H1 (cell line): Measurements from ENCODE around the gene ALLC. TPM values are rescaled to one million over a fixed set of nuclear protein-coding genes. Genes with fewer than 3 reads are reported as not detected.
A peak's percentile ranks its signal among the peaks of the same experiment; 100 is the strongest.

Experiments used
- CTCF ChIA-PET: fragments of 300-600 bp; sonication (Branson Sonifier 250); formaldehyde crosslinking; loops from one replicate; lab custom pipeline; 2021; ENCODE audit not compliant: partially characterized antibody; lab: Charles Lee
- POLR2A ChIA-PET: fragments of 300-600 bp; sonication (Branson Sonifier 250); formaldehyde crosslinking; loops from one replicate; lab custom pipeline; 2021; ENCODE audit warnings: inconsistent platforms; ENCODE audit not compliant: partially characterized antibody; lab: Charles Lee
- DNase-seq, 2 experiments: peaks; one replicate each; pipeline versions ENCODE4 v3.0.0 to v3.0.0-alpha.2; 2010 to 2022; ENCODE audit warnings: low spot score in 2 of 2, low read depth in 1 of 2, mixed read lengths in 1 of 2
- FAIRE-seq: peaks from 2 replicates; lab custom pipeline; 2011; peaks lifted over from hg19 to GRCh38; lab: Jason Lieb, UNC
- H2AFZ ChIP-seq: 2 replicates; pipeline ENCODE4 v1.8.1; 2012; ENCODE audit warnings: low read length, inconsistent platforms
- H2AK5ac ChIP-seq: 2 replicates; pipeline ENCODE4 v1.6.1; 2013; ENCODE audit warnings: low read depth, low read length
- H2BK120ac ChIP-seq: replicated peaks from 2 replicates; pipeline ENCODE3; 2013; ENCODE audit warnings: low read depth, low read length, inconsistent platforms
- H2BK12ac ChIP-seq: 2 replicates; pipeline ENCODE4 v1.6.1; 2013; ENCODE audit warnings: low read depth, low read length
- H2BK15ac ChIP-seq: 2 replicates; pipeline ENCODE4 v1.6.1; 2013; ENCODE audit warnings: low read length
- H2BK20ac ChIP-seq: 2 replicates; pipeline ENCODE4 v1.6.1; 2013; ENCODE audit warnings: low read length
- H2BK5ac ChIP-seq: 2 replicates; pipeline ENCODE4 v1.6.1; 2013; ENCODE audit warnings: low read depth, low read length
- H3K14ac ChIP-seq: 2 replicates; pipeline ENCODE4 v1.6.1; 2013; ENCODE audit warnings: inconsistent platforms; ENCODE audit not compliant: insufficient read length
- H3K18ac ChIP-seq: 2 replicates; pipeline ENCODE4 v1.6.1; 2013; ENCODE audit warnings: low read length; ENCODE audit errors: extremely low read depth
- H3K23ac ChIP-seq: 2 replicates; pipeline ENCODE4 v1.6.1; 2013; ENCODE audit warnings: inconsistent platforms; ENCODE audit not compliant: insufficient read length
- H3K23me2 ChIP-seq: 2 replicates; pipeline ENCODE4 v1.6.1; 2013; ENCODE audit warnings: low read depth, low read length
- H3K27ac ChIP-seq: 2 replicates; pipeline ENCODE4 v1.6.1; 2011; ENCODE audit warnings: low read depth, low read length, inconsistent platforms
- H3K27me3 ChIP-seq, 4 experiments: replicated peaks in 1 of 4; 1 replicate in 1 of 4; 2 replicates in 3 of 4; pipeline versions ENCODE4 v1.6.1 to v1.8.1; 2011 to 2013; ENCODE audit warnings: low read length in 3 of 4, mild to moderate bottlenecking in 3 of 4, inconsistent platforms in 2 of 4, mixed read lengths in 2 of 4, moderate library complexity in 1 of 4; ENCODE audit not compliant: control insufficient read depth in 3 of 4, insufficient read depth in 3 of 4; ENCODE audit errors: extremely low read depth in 1 of 4
- H3K36me3 ChIP-seq, 4 experiments: 2 replicates each; pipeline versions ENCODE4 v1.6.1 to v1.8.1; 2011 to 2013; ENCODE audit warnings: mild to moderate bottlenecking in 4 of 4, low read length in 3 of 4, moderate library complexity in 2 of 4, control low read depth in 1 of 4, inconsistent platforms in 1 of 4; ENCODE audit not compliant: insufficient read depth in 4 of 4, control insufficient read depth in 2 of 4
- H3K4ac ChIP-seq: replicated peaks from 2 replicates; pipeline ENCODE3; 2013; ENCODE audit warnings: low read length, low read depth, mixed read lengths, inconsistent platforms; ENCODE audit not compliant: insufficient read length
- H3K4me1 ChIP-seq, 4 experiments: replicated peaks in 1 of 4; 1 replicate in 1 of 4; 2 replicates in 3 of 4; pipeline versions ENCODE4 v1.6.1 to v1.8.1; 2011 to 2013; ENCODE audit warnings: low read length in 3 of 4, inconsistent platforms in 2 of 4, mixed read lengths in 1 of 4; ENCODE audit not compliant: insufficient read depth in 4 of 4, control insufficient read depth in 3 of 4
- H3K4me2 ChIP-seq, 2 experiments: 2 replicates each; pipeline versions ENCODE4 v1.6.1 to v1.8.1; 2011 to 2013; ENCODE audit warnings: low read depth in 2 of 2, low read length in 2 of 2, control low read depth in 1 of 2, inconsistent platforms in 1 of 2, mild to moderate bottlenecking in 1 of 2; ENCODE audit not compliant: insufficient read depth in 1 of 2
- H3K4me3 ChIP-seq, 4 experiments: fragments of 200-600, 300-600 bp in 1 of 4; sonication (generic), shearing (Covaris generic), sonication (Bioruptor Twin) in 1 of 4; 2 replicates each; pipeline versions ENCODE4 v1.5.1 to v1.8.1; 2011 to 2016; ENCODE audit warnings: low read length in 4 of 4, low read depth in 3 of 4, control low read depth in 2 of 4, inconsistent platforms in 2 of 4, mild to moderate bottlenecking in 2 of 4, mixed read lengths in 1 of 4, moderate library complexity in 1 of 4; ENCODE audit not compliant: insufficient read depth in 2 of 4; ENCODE audit errors: extremely low read depth in 1 of 4
- H3K56ac ChIP-seq: replicated peaks from 2 replicates; pipeline ENCODE3; 2013; ENCODE audit warnings: low read depth, mild to moderate bottlenecking, mixed read lengths, low read length, inconsistent platforms; ENCODE audit not compliant: insufficient read length
- H3K79me1 ChIP-seq: 2 replicates; pipeline ENCODE4 v1.6.1; 2013; ENCODE audit warnings: low read depth, low read length, control low read depth
- H3K79me2 ChIP-seq, 2 experiments: 2 replicates each; pipeline versions ENCODE4 v1.6.1 to v1.8.1; 2012 to 2013; ENCODE audit warnings: low read length in 2 of 2, mild to moderate bottlenecking in 2 of 2, inconsistent platforms in 1 of 2; ENCODE audit not compliant: insufficient read depth in 2 of 2, control insufficient read depth in 1 of 2
- H3K9ac ChIP-seq, 4 experiments: replicated peaks in 1 of 4; 1 replicate in 1 of 4; 2 replicates in 3 of 4; pipeline versions ENCODE4 v1.6.1 to v1.8.1; 2011 to 2013; ENCODE audit warnings: low read depth in 3 of 4, low read length in 3 of 4, control low read depth in 2 of 4, mild to moderate bottlenecking in 2 of 4, moderate library complexity in 2 of 4, inconsistent platforms in 1 of 4; ENCODE audit errors: extremely low read depth in 1 of 4
- H3K9me3 ChIP-seq, 2 experiments: 2 replicates each; pipeline versions ENCODE4 v1.6.1 to v1.8.1; 2012 to 2013; ENCODE audit warnings: mild to moderate bottlenecking in 2 of 2, moderate library complexity in 2 of 2, control low read depth in 1 of 2, inconsistent platforms in 1 of 2, low read depth in 1 of 2, low read length in 1 of 2, mixed read lengths in 1 of 2; ENCODE audit not compliant: insufficient read depth in 2 of 2
- H4K20me1 ChIP-seq, 2 experiments: replicated peaks in 1 of 2; 2 replicates each; pipeline versions ENCODE3 to v1.8.1; 2011 to 2013; ENCODE audit warnings: inconsistent platforms in 2 of 2, low read length in 2 of 2, mild to moderate bottlenecking in 1 of 2; ENCODE audit not compliant: insufficient read depth in 2 of 2, control insufficient read depth in 1 of 2
- H4K5ac ChIP-seq: 2 replicates; pipeline ENCODE4 v1.6.1; 2013; ENCODE audit warnings: low read length, low read depth, mixed read lengths, inconsistent platforms; ENCODE audit not compliant: insufficient read length
- H4K8ac ChIP-seq: 2 replicates; pipeline ENCODE4 v1.8.0; 2013; ENCODE audit warnings: mild to moderate bottlenecking, moderate library complexity, low read length, inconsistent platforms; ENCODE audit not compliant: insufficient read depth; ENCODE audit errors: extremely low read depth
- H4K91ac ChIP-seq: replicated peaks from 2 replicates; pipeline ENCODE3; 2013; ENCODE audit warnings: low read length, mixed read lengths, inconsistent platforms; ENCODE audit not compliant: insufficient read length
- ASH2L ChIP-seq: fragments of 200-600, 300-600 bp; sonication (generic); IDR thresholded peaks from one replicate; pipeline ENCODE4 v1.7.1; 2017; ENCODE audit warnings: low read length
- BCL11A ChIP-seq, 2 experiments: IDR thresholded peaks; one replicate each; pipeline ENCODE4 v1.6.1; 2011; ENCODE audit warnings: low read depth in 2 of 2, low read length in 2 of 2, mild to moderate bottlenecking in 2 of 2
- CTBP2 ChIP-seq: IDR thresholded peaks from 2 replicates; pipeline ENCODE4 v1.7.0; 2011; ENCODE audit warnings: borderline replicate concordance, mild to moderate bottlenecking, moderate library complexity, mixed read lengths, low read length; ENCODE audit not compliant: insufficient read depth, insufficient read length
- EP300 ChIP-seq, 2 experiments: IDR thresholded peaks; 1 replicate in 1 of 2; 2 replicates in 1 of 2; pipeline ENCODE4 v1.6.1; 2011 to 2012; ENCODE audit warnings: low read depth in 2 of 2, low read length in 2 of 2, mild to moderate bottlenecking in 2 of 2, borderline replicate concordance in 1 of 2, inconsistent platforms in 1 of 2, moderate library complexity in 1 of 2
- HDAC6 ChIP-seq: IDR thresholded peaks from one replicate; pipeline ENCODE4 v1.7.1; 2012; ENCODE audit warnings: low read depth, mild to moderate bottlenecking, inconsistent platforms, low read length, moderate library complexity
- KDM4A ChIP-seq: IDR thresholded peaks from one replicate; pipeline ENCODE4 v1.7.1; 2012; ENCODE audit warnings: low read depth, mild to moderate bottlenecking, moderate library complexity, low read length, inconsistent platforms; ENCODE audit not compliant: severe bottlenecking
- KDM5A ChIP-seq: fragments of 200-600 bp; IDR thresholded peaks from 2 replicates; pipeline ENCODE4 v1.7.1; 2012; ENCODE audit warnings: mild to moderate bottlenecking, low read length, inconsistent platforms, mixed read lengths
- MAX ChIP-seq: IDR thresholded peaks from 2 replicates; pipeline ENCODE4 v1.6.1; 2012; ENCODE audit warnings: inconsistent platforms
- SAP30 ChIP-seq: fragments of 300-600 bp; sonication (generic); IDR thresholded peaks from 2 replicates; pipeline ENCODE4 v1.7.1; 2012; ENCODE audit warnings: low read length, moderate library complexity, mild to moderate bottlenecking, inconsistent platforms; ENCODE audit not compliant: insufficient read depth, insufficient replicate concordance
- SIRT6 ChIP-seq: IDR thresholded peaks from one replicate; pipeline ENCODE4 v1.7.1; 2012; ENCODE audit warnings: low read length, inconsistent platforms
- SP4 ChIP-seq: IDR thresholded peaks from 2 replicates; pipeline ENCODE4 v1.6.1; 2012; ENCODE audit warnings: low read length, inconsistent platforms
- TAF1 ChIP-seq: IDR thresholded peaks from 2 replicates; pipeline ENCODE4 v1.6.1; 2011; ENCODE audit warnings: mild to moderate bottlenecking, low read depth, low read length
- TBP ChIP-seq: IDR thresholded peaks from 2 replicates; pipeline ENCODE4 v1.6.1; 2011; ENCODE audit warnings: low read depth, low read length, improper control_type of control experiment
- WGBS, 2 experiments: shearing (Covaris generic) in 1 of 2; methylation state at CpG; one replicate each; pipeline versions ENCODE4 v1.1.6 to v1.1.7; 2013 to 2015; ENCODE audit warnings: low lambda C conversion rate in 2 of 2, mixed read lengths in 2 of 2, inconsistent platforms in 1 of 2, low coverage in 1 of 2, missing lambda C conversion rate in 1 of 2; ENCODE audit not compliant: insufficient replicate concordance in 2 of 2, insufficient coverage in 1 of 2, insufficient read length in 1 of 2; ENCODE audit errors: extremely low coverage in 1 of 2, missing lambda C conversion rate in 1 of 2; 5-methylcytosine and 5-hydroxymethylcytosine counted together
- polyA plus RNA-seq, 7 experiments: library from polyadenylated mRNA; depleted of rRNA in 3 of 7; stranded (reverse) in 5 of 7; unstranded in 2 of 7; fragments of >200 nt in 5 of 7; fragments of 200-250 nt in 2 of 7; gene quantifications; 1 replicate in 5 of 7; 2 replicates in 1 of 7; 4 replicates in 1 of 7; pipeline versions ENCODE4 v1.2.1 to v1.2.3, GENCODE V29; 2011 to 2013; ENCODE audit warnings: missing spikeins in 2 of 7, mixed read lengths in 2 of 7
- total RNA-seq: library from RNA; stranded (reverse); fragmentation: NEBNext Ultra II Directional; extraction: Animal tissue kit (Norgen Biotek cat#: 25700); gene quantifications from 2 replicates; pipeline ENCODE4 v1.2.1, GENCODE V29; 2021

ALLC gene
- total and polyA plus RNA-seq, 2 of the 8 experiments (the other 6 are each of a cell fraction or from before 2014, with no cell fraction given) = not detected

- H3K79me2 ChIP-seq = no peaks in the 10 kb centered on the region
- POLR2A ChIA-PET = interaction anchor here (1.2 to 2.7 kb wide), 2 partner anchors 9 to 59 kb away, joined by 4 to 15 read pairs; no protein-coding TSS in a partner anchor
- no peaks in the 10 kb centered on the region for H3K9me3 ChIP-seq
- no peak overlapping the region for H2BK20ac ChIP-seq
- H3K14ac ChIP-seq = no peak overlapping the region
- H4K91ac ChIP-seq = no peak overlapping the region
- DNase-seq = peak in 1 of 2 experiments; percentile 45
- no peak overlapping the region for H3K4me3 ChIP-seq
- H3K9ac ChIP-seq = 0 out of 7 replicates have a peak overlapping the region, but pooled peaks of 1 of the 4 experiments have one; percentile 1
- no peaks in the 10 kb centered on the region for H4K20me1 ChIP-seq
- 95% methylated on average over 26 of the region's 26 CpGs; no CpG with 5 or more reads in 1 of the 2 experiments for WGBS, 2 experiments
- FAIRE-seq = no peak
- H3K4ac ChIP-seq = no peak overlapping the region
- H2AFZ ChIP-seq = no peak overlapping the region
- H2BK5ac ChIP-seq = no peak overlapping the region
- H3K79me1 ChIP-seq = no peaks in the 10 kb centered on the region
- H3K23ac ChIP-seq = no peak overlapping the region
- H3K4me1 ChIP-seq = no peaks in the 10 kb centered on the region; a peak in 1 of 7 replicates
- H3K36me3 ChIP-seq = no peaks in the 10 kb centered on the region
- H4K8ac ChIP-seq = peak overlapping the region; percentile 45; the same call in 1 of the 2 replicates
- no peak overlapping the region for H4K5ac ChIP-seq
- H3K18ac ChIP-seq = no peak overlapping the region
- no peak overlapping the region for H3K56ac ChIP-seq
- H3K27me3 ChIP-seq = no peaks in the 10 kb centered on the region; a peak in 1 of 7 replicates
- H3K27ac ChIP-seq = no peak overlapping the region
- H2BK12ac ChIP-seq = 0 out of 2 replicates have a peak overlapping the region, but pooled peaks have one; percentile 39
- H2BK15ac ChIP-seq = no peak overlapping the region
- CTCF ChIA-PET = interaction anchor here (0.6 to 2.6 kb wide), 8 partner anchors 8 to 198 kb away, joined by 3 to 22 read pairs (median 4); no protein-coding TSS in a partner anchor
- H2AK5ac ChIP-seq = no peak overlapping the region
- no peaks in the 10 kb centered on the region for H3K23me2 ChIP-seq
- H2BK120ac ChIP-seq = no peak overlapping the region
- no peak overlapping the region for H3K4me2 ChIP-seq
- no peak for TF ChIP-seq MAX
- TF ChIP-seq SP4 = no peak
- no peak for TF ChIP-seq KDM4A
- no peak for TF ChIP-seq ASH2L
- no peak for TF ChIP-seq CTBP2
- TF ChIP-seq SIRT6 = no peak
- no peak for TF ChIP-seq KDM5A
- no peak for TF ChIP-seq HDAC6
- TF ChIP-seq SAP30 = no peak
- TF ChIP-seq TAF1 = no peak
- no peak for TF ChIP-seq EP300 (IDR thresholded peaks at IDR 0.05; ENCODE audit: borderline replicate concordance in 1 of 2, low read depth in 2 of 2, low read length in 2 of 2)
- TF ChIP-seq TBP = no peak
- TF ChIP-seq BCL11A (IDR thresholded peaks at IDR 0.05; ENCODE audit: low read depth in 2 of 2, low read length in 2 of 2) = no peak
These were observed 16.1 kb upstream of the ALLC start for GRCh38 chr2:3641841-3642421.
